CD8-positive, alpha-beta memory T cell (primary cell): ENCODE measurements around the gene PTPN23. TPM values are rescaled to one million over a fixed set of nuclear protein-coding genes. Genes with fewer than 3 reads are reported as not detected.
"Not testable (repeated sequence)": the region's sequence is repeated elsewhere in the genome, so short reads cannot be mapped to it uniquely, and the experiment has no call there.

ENCODE experiments used
- CTCF ChIA-PET: fragments of 350-600 bp; sonication (Branson Sonifier 250); formaldehyde crosslinking; loops from one replicate; lab custom pipeline; 2021; ENCODE audit warnings: antibody characterized with exemption; lab: Charles Lee
- POLR2A ChIA-PET: fragments of 350-600 bp; sonication (Branson Sonifier 250); formaldehyde crosslinking; loops from one replicate; lab custom pipeline; 2021; ENCODE audit warnings: antibody characterized with exemption; lab: Charles Lee
- DNase-seq, 5 donors: peaks; one replicate each; pipeline versions ENCODE4 v3.0.0 to v3.0.0-alpha.2; 2020 to 2022; ENCODE audit warnings: mixed read lengths in 1 of 5
- H3K27ac ChIP-seq: one replicate; pipeline ENCODE4 v1.7.0; 2013; ENCODE audit warnings: low read depth, mild to moderate bottlenecking, low read length, moderate library complexity
- H3K27me3 ChIP-seq: 2 replicates; pipeline ENCODE4 v1.7.0; 2013; ENCODE audit warnings: low read length, mild to moderate bottlenecking; ENCODE audit not compliant: insufficient read depth, poor library complexity, severe bottlenecking
- H3K36me3 ChIP-seq: 2 replicates; pipeline ENCODE4 v1.7.0; 2013; ENCODE audit warnings: mild to moderate bottlenecking, low read length, moderate library complexity; ENCODE audit not compliant: insufficient read depth
- H3K4me1 ChIP-seq: 2 replicates; pipeline ENCODE4 v1.7.0; 2013; ENCODE audit warnings: mild to moderate bottlenecking, low read length, moderate library complexity; ENCODE audit not compliant: insufficient read depth
- H3K4me3 ChIP-seq: 2 replicates; pipeline ENCODE4 v1.7.0; 2013; ENCODE audit warnings: mild to moderate bottlenecking, low read length
- H3K9me3 ChIP-seq: 2 replicates; pipeline ENCODE4 v1.7.0; 2013; ENCODE audit warnings: mild to moderate bottlenecking, low read length
- H3K27ac Mint-ChIP-seq, 8 donors: one replicate each; pipeline ENCODE4 v1.8.0; 2020 to 2021; ENCODE audit warnings: mixed read lengths in 8 of 8, mild to moderate bottlenecking in 6 of 8, inconsistent platforms in 3 of 8, moderate library complexity in 3 of 8
- H3K27me3 Mint-ChIP-seq, 2 donors: one replicate each; pipeline ENCODE4 v1.8.0; 2020 to 2021; ENCODE audit warnings: mixed read lengths in 2 of 2, mild to moderate bottlenecking in 1 of 2, moderate library complexity in 1 of 2
- H3K36me3 Mint-ChIP-seq, 3 donors: one replicate each; pipeline ENCODE4 v1.8.0; 2020 to 2021; ENCODE audit warnings: mixed read lengths in 3 of 3, inconsistent platforms in 1 of 3, mild to moderate bottlenecking in 1 of 3
- H3K4me1 Mint-ChIP-seq, 3 donors: one replicate each; pipeline ENCODE4 v1.8.0; 2020 to 2021; ENCODE audit warnings: mixed read lengths in 3 of 3, inconsistent platforms in 1 of 3, mild to moderate bottlenecking in 1 of 3
- H3K4me3 Mint-ChIP-seq, 7 donors: one replicate each; pipeline ENCODE4 v1.8.0; 2020 to 2021; ENCODE audit warnings: mixed read lengths in 7 of 7, mild to moderate bottlenecking in 6 of 7, moderate library complexity in 4 of 7, inconsistent platforms in 2 of 7
- H3K9me3 Mint-ChIP-seq, 5 donors: one replicate each; pipeline ENCODE4 v1.8.0; 2020 to 2022; ENCODE audit warnings: mixed read lengths in 5 of 5, mild to moderate bottlenecking in 3 of 5, moderate library complexity in 2 of 5, inconsistent platforms in 1 of 5
- polyA plus RNA-seq: library from polyadenylated mRNA; unstranded; fragments of 300-500 nt; fragmentation: Illumina TruSeq; gene quantifications from one replicate; pipeline ENCODE4 v1.2.3, GENCODE V29; 2021
- total RNA-seq, 2 experiments: library from RNA; stranded (reverse); gene quantifications; one replicate each; pipeline ENCODE4 v1.2.3, GENCODE V29; 2021

The PTPN23 gene
- total and polyA plus RNA-seq, 3 experiments from 2014 or later = 4.4 to 36.1 (median 30.5) TPM

DNA sequence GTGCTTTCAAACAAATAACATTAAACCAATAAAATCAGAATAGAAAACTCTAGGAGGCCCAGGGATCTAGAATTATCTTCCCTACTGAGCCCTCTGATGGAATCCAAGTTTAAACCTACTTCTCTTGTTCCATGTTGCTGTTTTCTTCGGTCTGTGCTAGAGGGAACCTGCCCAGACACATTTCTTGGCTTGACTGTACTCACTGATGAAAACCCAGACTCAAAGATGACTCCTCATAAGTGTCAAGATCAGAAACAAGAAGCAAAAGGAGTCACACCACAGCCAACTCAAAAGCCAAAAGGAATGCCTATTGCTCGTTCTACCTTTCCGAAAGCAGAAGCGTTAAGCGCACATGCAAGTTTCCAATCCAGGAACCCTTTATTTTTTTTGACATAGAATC lies 63.3 kb downstream of the PTPN23 start:
- Mint-ChIP-seq H3K27me3 (no peaks in the 10 kb centered on the region), H3K4me3 (no peak overlapping the region), H3K27ac (peak overlapping the region in 5 of 8 donors; percentile 13 to 68 (median 33)), H3K36me3 (peaks cover 11 to 45% (median 16%) of the 10 kb centered on the region in 3 donors), H3K9me3 (no peaks in the 10 kb centered on the region), H3K4me1 (peaks cover 19 to 37% (median 20%) of the 10 kb centered on the region in 3 donors)
- H3K9me3 ChIP-seq = no peaks in the 10 kb centered on the region
- no peaks in the 10 kb centered on the region for H3K4me1 ChIP-seq
- peaks cover 25% of the 10 kb centered on the region for H3K36me3 ChIP-seq
- no peaks in the 10 kb centered on the region for H3K27me3 ChIP-seq
- POLR2A ChIA-PET = no interaction called here
- H3K27ac ChIP-seq = no peak overlapping the region
- DNase-seq = no peak
- CTCF ChIA-PET = no interaction called here
- no peak overlapping the region for H3K4me3 ChIP-seq

DNA sequence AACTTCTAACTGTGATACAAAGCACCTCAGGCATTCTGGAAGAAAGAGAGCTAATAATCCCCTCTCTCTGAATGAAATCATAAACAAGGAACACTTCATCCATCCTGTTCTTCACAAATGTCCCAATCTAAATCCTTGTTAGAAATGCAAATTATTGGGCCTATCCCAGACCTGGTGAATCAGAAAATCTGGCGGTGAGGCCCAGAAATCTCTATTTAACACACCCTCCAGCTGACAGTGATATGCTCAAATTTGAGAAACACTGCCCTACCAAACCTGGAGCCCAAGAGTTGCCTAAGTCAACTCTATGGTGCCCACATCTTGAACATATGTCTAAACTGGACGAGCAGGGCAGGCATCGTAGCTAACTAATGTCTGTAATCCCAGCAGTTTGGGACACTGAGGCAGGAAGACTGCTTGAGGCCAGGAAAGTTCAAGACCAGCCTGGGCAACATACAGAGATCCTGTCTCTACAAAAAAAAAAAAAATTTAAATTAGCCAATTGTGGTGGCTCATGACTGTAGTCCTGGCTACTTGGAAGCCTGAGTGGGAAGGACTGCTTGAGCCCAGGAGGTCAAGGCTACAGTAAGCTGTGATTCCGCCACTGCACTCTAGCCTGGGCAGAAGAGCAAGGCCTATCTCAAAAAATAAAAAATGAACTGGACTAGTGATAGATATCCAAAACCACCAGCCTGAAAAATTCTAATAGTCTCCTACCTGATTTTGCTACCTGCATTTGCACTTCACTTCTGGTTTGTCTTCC lies 71.8 kb downstream of the PTPN23 start:
- no peaks in the 10 kb centered on the region for H3K27me3 ChIP-seq
- H3K27ac ChIP-seq = no peak overlapping the region
- H3K9me3 ChIP-seq = no peaks in the 10 kb centered on the region
- no peak overlapping the region for H3K4me3 ChIP-seq
- no peaks in the 10 kb centered on the region for H3K4me1 ChIP-seq
- no peaks in the 10 kb centered on the region for H3K36me3 ChIP-seq
- Mint-ChIP-seq H3K27me3 (no peaks in the 10 kb centered on the region), H3K9me3 (no peaks in the 10 kb centered on the region), H3K36me3 (peaks cover 3 to 15% (median 6%) of the 10 kb centered on the region in 3 donors), H3K4me1 (peaks cover 31 to 58% (median 51%) of the 10 kb centered on the region in 3 donors), H3K4me3 (no peak overlapping the region), H3K27ac (peak overlapping the region in 3 of 8 donors; percentile 25 to 78 (median 25))
- POLR2A ChIA-PET = no interaction called here
- CTCF ChIA-PET = no interaction called here
- no peak for DNase-seq

DNA sequence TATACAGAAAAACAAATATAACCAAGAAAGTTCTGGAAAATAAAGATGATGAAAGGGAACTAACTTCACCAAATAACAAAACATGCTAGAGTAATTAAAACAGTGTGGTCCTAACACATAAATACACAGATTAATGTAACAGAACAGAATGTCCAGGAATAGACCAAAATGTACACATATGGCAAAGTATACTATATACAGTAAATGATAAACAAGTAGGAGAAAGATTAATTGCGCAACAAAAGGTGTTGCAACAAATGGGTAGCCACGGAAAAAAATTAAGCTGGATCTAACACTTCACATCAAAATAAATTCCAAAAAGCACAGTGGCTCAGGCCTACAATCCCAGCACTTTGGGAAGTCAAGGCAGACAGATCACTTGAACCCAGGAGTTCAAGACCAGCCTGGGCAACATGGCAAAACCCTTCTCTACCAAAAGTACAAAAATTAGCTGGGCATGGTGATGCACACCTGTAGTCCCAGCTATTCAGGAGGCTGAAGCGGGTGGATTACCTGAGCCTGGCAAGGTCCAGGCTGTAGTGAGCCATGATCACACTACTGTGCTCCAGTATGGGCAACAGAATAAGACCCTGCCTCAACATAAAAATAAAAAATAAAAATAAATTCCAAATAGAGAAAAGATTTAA lies 75.1 kb downstream of the PTPN23 start:
- DNase-seq = no peak
- POLR2A ChIA-PET = no interaction called here
- Histone ChIP-seq H3K4me3 (no peak overlapping the region), H3K4me1 (no peaks in the 10 kb centered on the region), H3K9me3 (no peaks in the 10 kb centered on the region), H3K36me3 (no peaks in the 10 kb centered on the region), H3K27ac (no peak overlapping the region), H3K27me3 (no peaks in the 10 kb centered on the region)
- H3K27ac Mint-ChIP-seq = peak overlapping the region in 2 of 8 donors; percentile 1 to 61
- no peaks in the 10 kb centered on the region for H3K27me3 Mint-ChIP-seq
- no peak overlapping the region for H3K4me3 Mint-ChIP-seq
- peaks cover 26 to 50% (median 47%) of the 10 kb centered on the region in 3 donors for H3K4me1 Mint-ChIP-seq
- peaks cover 7 to 11% (median 10%) of the 10 kb centered on the region in 3 donors for H3K36me3 Mint-ChIP-seq
- peaks cover 4 to 10% (median 5%) of the 10 kb centered on the region in 5 donors for H3K9me3 Mint-ChIP-seq
- CTCF ChIA-PET = no interaction called here

DNA sequence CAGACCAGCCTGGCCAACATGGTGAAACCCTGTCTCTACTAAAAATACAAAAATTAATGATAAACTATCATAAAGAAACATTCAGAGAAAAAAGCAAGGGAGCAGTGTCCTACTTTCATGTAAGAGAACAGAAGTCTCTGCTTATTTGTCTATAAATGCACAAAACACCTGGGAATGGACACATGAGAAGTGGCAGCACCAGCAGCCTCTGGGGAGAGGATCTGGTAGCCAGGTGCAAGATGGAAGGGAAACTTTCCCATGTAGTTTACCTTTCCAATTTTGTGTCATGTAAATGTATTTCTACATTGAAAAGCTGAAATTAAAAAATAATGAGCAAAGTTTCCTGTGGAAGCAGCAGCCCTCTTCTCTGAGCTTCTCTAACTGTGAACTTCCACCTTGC lies 76.2 kb downstream of the PTPN23 start:
- H3K27ac ChIP-seq = no peak overlapping the region
- DNase-seq = no peak
- Mint-ChIP-seq H3K27me3 (no peaks in the 10 kb centered on the region), H3K9me3 (peaks cover 4 to 10% (median 5%) of the 10 kb centered on the region in 5 donors), H3K36me3 (peaks cover 8 to 15% (median 13%) of the 10 kb centered on the region in 3 donors), H3K4me3 (no peak overlapping the region), H3K4me1 (peaks cover 26 to 55% (median 44%) of the 10 kb centered on the region in 3 donors), H3K27ac (peak overlapping the region in 3 of 8 donors; percentile 32 to 57 (median 42))
- H3K36me3 ChIP-seq = no peaks in the 10 kb centered on the region
- no peak overlapping the region for H3K4me3 ChIP-seq
- H3K27me3 ChIP-seq = no peaks in the 10 kb centered on the region
- no peaks in the 10 kb centered on the region for H3K9me3 ChIP-seq
- ChIA-PET CTCF (interaction anchor here (1.0 to 1.1 kb wide), 2 partner anchors 24 to 36 kb away, joined by 3 read pairs; no protein-coding TSS in a partner anchor), POLR2A (no interaction called here)
- H3K4me1 ChIP-seq = no peaks in the 10 kb centered on the region

- H3K36me3 Mint-ChIP-seq = peaks cover 6 to 20% (median 16%) of the 10 kb centered on the region in 3 donors
- H3K4me1 Mint-ChIP-seq = peaks cover 24 to 51% (median 38%) of the 10 kb centered on the region in 3 donors
- H3K4me3 Mint-ChIP-seq, POLR2A ChIA-PET, H3K4me1 ChIP-seq, H3K4me3 ChIP-seq, CTCF ChIA-PET, H3K27me3 ChIP-seq, H3K27ac ChIP-seq, H3K36me3 ChIP-seq, H3K9me3 ChIP-seq, H3K27ac Mint-ChIP-seq, DNase-seq, H3K27me3 Mint-ChIP-seq: not testable (repeated sequence)
- peaks cover 4 to 10% (median 5%) of the 10 kb centered on the region in 5 donors for H3K9me3 Mint-ChIP-seq
Measured at GRCh38 chr3:47459534-47460085, 78.8 kb downstream of the PTPN23 start.

Other genes with a start within 250 kb of the PTPN23 start
- 10 to 100 TPM; 32.4 to 32.8 TPM for gene SETD2, start 216.9 kb upstream of the PTPN23 start, total RNA-seq
- gene SETD2, start 216.9 kb upstream of the PTPN23 start, polyA plus RNA-seq = 30.2 TPM
- gene KIF9, start 98.2 kb upstream of the PTPN23 start, total RNA-seq = 1 to 10 TPM; 5.8 to 7.2 TPM
- gene KIF9, start 98.2 kb upstream of the PTPN23 start, polyA plus RNA-seq = 7.6 TPM
- 10 to 100 TPM; 44.5 to 46.8 TPM for gene KLHL18, start 98.1 kb upstream of the PTPN23 start, total RNA-seq
- 14.2 TPM for gene KLHL18, start 98.1 kb upstream of the PTPN23 start, polyA plus RNA-seq
- gene SCAP, start 94.9 kb downstream of the PTPN23 start, total RNA-seq = 10 to 100 TPM; 66.4 to 73.4 TPM
- 60.3 TPM for gene SCAP, start 94.9 kb downstream of the PTPN23 start, polyA plus RNA-seq
- gene ELP6, start 132.7 kb downstream of the PTPN23 start, total RNA-seq = 10 to 100 TPM; 45.7 to 47.1 TPM
- 33.8 TPM for gene ELP6, start 132.7 kb downstream of the PTPN23 start, polyA plus RNA-seq
- under 1 TPM; 0.50 to 0.53 TPM for gene CSPG5, start 197.8 kb downstream of the PTPN23 start, total RNA-seq
- not detected for gene CSPG5, start 197.8 kb downstream of the PTPN23 start, polyA plus RNA-seq